H1 (cell line): ENCODE measurements around the gene KRT84. TPM values are rescaled to one million over a fixed set of nuclear protein-coding genes. Genes with fewer than 3 reads are reported as not detected.

Experiments
- ASH2L ChIP-seq: fragments of 200-600, 300-600 bp; sonication (generic); IDR thresholded peaks from one replicate; pipeline ENCODE4 v1.7.1; 2017; ENCODE audit warnings: low read length
- CHD1 ChIP-seq: IDR thresholded peaks from 2 replicates; pipeline ENCODE4 v1.6.1; 2012; ENCODE audit warnings: low read depth, low read length, improper control_type of control experiment
- CHD7 ChIP-seq: fragments of 300-600 bp; sonication (generic); IDR thresholded peaks from 2 replicates; pipeline ENCODE4 v1.7.1; 2012; ENCODE audit warnings: low read length, moderate library complexity, mild to moderate bottlenecking, inconsistent platforms; ENCODE audit not compliant: insufficient replicate concordance
- PHF8 ChIP-seq: fragments of 200-600 bp; sonication (generic); conservative IDR thresholded peaks from 2 replicates; pipeline ENCODE4 v1.7.1; 2012; ENCODE audit warnings: low read depth, mild to moderate bottlenecking, inconsistent platforms, low read length, moderate library complexity
- TAF1 ChIP-seq: IDR thresholded peaks from 2 replicates; pipeline ENCODE4 v1.6.1; 2011; ENCODE audit warnings: mild to moderate bottlenecking, low read depth, low read length
- polyA plus RNA-seq, 7 experiments: library from polyadenylated mRNA; depleted of rRNA in 3 of 7; stranded (reverse) in 5 of 7; unstranded in 2 of 7; fragments of >200 nt in 5 of 7; fragments of 200-250 nt in 2 of 7; gene quantifications; 1 replicate in 5 of 7; 2 replicates in 1 of 7; 4 replicates in 1 of 7; pipeline versions ENCODE4 v1.2.1 to v1.2.3, GENCODE V29; 2011 to 2013; ENCODE audit warnings: missing spikeins in 2 of 7, mixed read lengths in 2 of 7
- total RNA-seq: library from RNA; stranded (reverse); fragmentation: NEBNext Ultra II Directional; extraction: Animal tissue kit (Norgen Biotek cat#: 25700); gene quantifications from 2 replicates; pipeline ENCODE4 v1.2.1, GENCODE V29; 2021

The KRT84 gene
- total and polyA plus RNA-seq, 2 of the 8 experiments (the other 6 are each of a cell fraction or from before 2014, with no cell fraction given) = not detected

GRCh38 chr12:52423035-52423434 lies 37.6 kb upstream of the KRT84 start (continued):
- TF ChIP-seq CHD7 = no peak
- TF ChIP-seq ASH2L = no peak
- no peak for TF ChIP-seq CHD1
- TF ChIP-seq PHF8 = no peak
- TF ChIP-seq TAF1 = no peak
